ENCODE data around the gene SNED1. TPM values are rescaled to one million over a fixed set of nuclear protein-coding genes. Genes with fewer than 3 reads are reported as not detected.

SNED1 gene
- total RNA-seq, 2 experiments from 2014 or later: 0.91 to 1.0 TPM

GRCh38 chr2:241118737-241119505 lies 120.5 kb downstream of the SNED1 start:
- no peak overlapping the region for H3K4me3 Mint-ChIP-seq
- H3K9me3 Mint-ChIP-seq: peaks cover 6% of the 10 kb centered on the region
- peaks cover 6% of the 10 kb centered on the region for H3K4me1 Mint-ChIP-seq
- no peak overlapping the region for H3K27ac Mint-ChIP-seq
- no peaks in the 10 kb centered on the region for H3K27me3 Mint-ChIP-seq
- H3K36me3 Mint-ChIP-seq: peaks cover 44% of the 10 kb centered on the region
- no peak for DNase-seq

DNA sequence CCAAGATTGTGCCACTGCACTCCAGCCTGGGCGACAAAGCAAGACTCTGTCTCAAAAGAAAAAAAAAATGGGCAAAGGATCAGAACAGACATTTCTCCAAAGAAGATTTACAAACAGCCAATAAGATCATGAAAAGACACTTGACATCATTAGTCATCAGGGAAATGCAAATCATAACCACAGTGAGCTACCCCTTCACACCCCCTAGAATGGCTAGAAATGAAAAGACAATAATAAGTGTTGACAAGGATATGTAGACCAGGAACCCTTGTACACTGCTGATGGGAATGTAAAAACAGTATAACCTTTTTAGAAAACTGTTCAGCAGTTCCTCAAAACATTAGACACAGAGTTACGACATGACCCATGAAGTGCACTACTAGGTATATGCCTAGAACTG lies 122.0 kb downstream of the SNED1 start:
- H3K27ac Mint-ChIP-seq: peak overlapping the region; percentile 38
- no peaks in the 10 kb centered on the region for H3K27me3 Mint-ChIP-seq
- H3K9me3 Mint-ChIP-seq: peaks cover 6% of the 10 kb centered on the region
- no peak for DNase-seq
- H3K4me1 Mint-ChIP-seq: peaks cover 8% of the 10 kb centered on the region
- H3K4me3 Mint-ChIP-seq: no peak overlapping the region
- peaks cover 35% of the 10 kb centered on the region for H3K36me3 Mint-ChIP-seq

DNA sequence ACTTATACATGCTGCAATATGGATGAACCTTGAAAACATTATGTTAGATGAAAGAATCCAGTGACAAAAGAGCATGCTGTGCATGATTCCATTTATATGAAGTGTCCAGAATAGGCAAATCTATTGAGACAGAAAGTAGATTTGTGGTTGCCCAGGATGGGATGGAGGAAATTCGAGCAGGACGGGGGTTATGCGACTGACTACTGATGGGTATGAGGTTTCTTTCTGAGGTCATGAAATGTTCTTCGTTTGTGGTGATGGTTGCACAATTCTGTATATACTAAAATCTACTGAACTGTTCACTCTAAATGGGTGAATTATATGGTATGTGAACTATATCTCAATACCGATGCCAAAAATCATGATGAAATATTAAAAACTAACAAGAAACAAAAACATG lies 122.6 kb downstream of the SNED1 start:
- Mint-ChIP-seq H3K27me3 (no peaks in the 10 kb centered on the region), H3K36me3 (peaks cover 32% of the 10 kb centered on the region), H3K4me3 (no peak overlapping the region), H3K9me3 (peaks cover 6% of the 10 kb centered on the region), H3K4me1 (peaks cover 12% of the 10 kb centered on the region), H3K27ac (no peak overlapping the region)
- DNase-seq: no peak

DNA sequence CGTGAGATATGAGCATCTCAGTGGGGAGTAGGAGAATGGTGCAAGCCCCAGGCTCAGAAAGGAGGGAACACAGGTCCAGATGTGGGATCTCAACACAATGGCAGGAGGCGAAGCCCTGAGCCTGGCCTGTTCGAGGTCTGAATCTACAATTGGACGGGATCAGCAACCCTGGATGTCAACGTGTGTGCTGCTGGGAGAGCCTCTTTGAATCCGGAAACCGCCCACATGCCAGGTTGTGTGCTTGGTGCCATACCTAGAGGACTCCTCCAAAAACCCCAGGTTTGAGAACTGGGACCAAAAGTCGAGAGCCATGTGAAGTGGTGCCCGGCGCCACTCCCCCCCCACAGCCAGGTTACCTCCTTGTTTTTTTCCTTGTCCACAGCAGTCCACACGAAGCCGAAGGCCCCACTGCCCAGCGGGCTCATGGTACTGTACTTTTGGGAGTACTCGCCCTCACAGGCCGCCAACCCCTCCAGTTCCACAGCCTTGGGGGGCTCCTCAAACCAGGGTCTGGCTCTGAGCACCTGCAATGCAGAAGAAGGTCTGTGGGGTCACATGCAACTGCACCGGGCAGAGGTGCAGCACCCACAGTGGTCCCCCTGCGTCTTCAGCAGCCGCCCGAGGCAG lies 124.1 kb downstream of the SNED1 start:
- Mint-ChIP-seq H3K27ac (no peak overlapping the region), H3K4me1 (peaks cover 17% of the 10 kb centered on the region), H3K27me3 (no peaks in the 10 kb centered on the region), H3K9me3 (peaks cover 6% of the 10 kb centered on the region), H3K36me3 (peaks cover 31% of the 10 kb centered on the region), H3K4me3 (no peak overlapping the region)
- no peak for DNase-seq

DNA sequence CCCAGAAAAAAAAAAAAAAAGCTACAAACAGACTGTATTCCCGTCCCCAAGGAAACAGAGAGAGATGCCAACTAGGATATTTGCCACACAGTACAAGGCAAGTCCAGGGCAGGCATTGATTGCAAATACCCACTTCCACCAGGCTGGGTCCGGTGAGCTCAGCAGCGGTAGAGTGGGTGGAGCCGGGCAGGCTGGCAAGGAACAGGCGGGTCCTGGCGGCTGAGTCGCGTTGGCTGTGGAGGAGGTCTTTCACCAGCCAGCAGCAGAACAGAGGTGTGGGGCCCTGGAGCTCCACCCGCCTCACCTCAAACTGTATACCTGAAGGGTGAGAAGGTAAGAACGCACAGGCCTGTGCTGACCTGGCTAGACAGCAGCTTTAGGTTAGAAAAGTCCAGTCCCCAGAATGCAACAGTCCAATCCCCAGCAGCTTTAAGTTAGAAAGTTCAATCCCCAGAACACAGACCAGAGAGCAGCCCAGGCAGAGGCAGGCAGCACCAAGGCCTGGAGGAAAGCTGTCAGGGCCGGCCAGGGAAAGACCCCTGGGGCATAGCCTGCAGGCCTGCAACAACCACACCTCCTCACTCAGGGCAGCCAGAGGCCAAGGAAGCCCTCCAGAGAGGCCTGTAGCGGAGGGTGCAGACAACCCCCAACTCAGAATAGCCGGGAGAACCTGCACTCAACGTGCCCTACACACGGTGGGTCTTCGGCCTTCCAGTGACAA lies 125.6 kb downstream of the SNED1 start:
- no peak overlapping the region for H3K4me3 Mint-ChIP-seq
- H3K4me1 Mint-ChIP-seq: peaks cover 28% of the 10 kb centered on the region
- H3K27ac Mint-ChIP-seq: no peak overlapping the region
- H3K9me3 Mint-ChIP-seq: peaks cover 6% of the 10 kb centered on the region
- DNase-seq: no peak
- no peaks in the 10 kb centered on the region for H3K27me3 Mint-ChIP-seq
- peaks cover 43% of the 10 kb centered on the region for H3K36me3 Mint-ChIP-seq

DNA sequence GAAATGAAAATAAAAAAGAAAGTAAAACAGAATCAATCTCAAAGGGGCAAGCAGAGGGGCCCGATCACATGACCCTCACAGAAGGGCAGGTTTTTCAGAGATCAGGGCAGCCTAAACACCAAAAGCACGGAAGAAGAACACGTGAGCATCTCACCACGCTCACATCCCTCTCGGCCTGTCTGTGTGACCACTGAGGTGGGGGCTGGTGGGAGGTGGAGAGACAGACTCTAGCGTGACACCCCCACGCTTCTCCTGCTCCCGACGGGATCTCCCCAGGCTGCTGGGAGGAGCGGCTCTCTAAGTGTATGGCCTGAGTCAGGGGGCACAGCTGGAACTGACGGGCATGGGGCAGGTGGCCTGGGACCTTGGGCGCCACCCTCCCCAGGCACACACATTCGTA lies 127.2 kb downstream of the SNED1 start:
- no peaks in the 10 kb centered on the region for H3K27me3 Mint-ChIP-seq
- peaks cover 42% of the 10 kb centered on the region for H3K36me3 Mint-ChIP-seq
- no peak for DNase-seq
- H3K27ac Mint-ChIP-seq: peak overlapping the region; percentile 23
- no peak overlapping the region for H3K4me3 Mint-ChIP-seq
- H3K4me1 Mint-ChIP-seq: peaks cover 24% of the 10 kb centered on the region
- peaks cover 4% of the 10 kb centered on the region for H3K9me3 Mint-ChIP-seq

DNA sequence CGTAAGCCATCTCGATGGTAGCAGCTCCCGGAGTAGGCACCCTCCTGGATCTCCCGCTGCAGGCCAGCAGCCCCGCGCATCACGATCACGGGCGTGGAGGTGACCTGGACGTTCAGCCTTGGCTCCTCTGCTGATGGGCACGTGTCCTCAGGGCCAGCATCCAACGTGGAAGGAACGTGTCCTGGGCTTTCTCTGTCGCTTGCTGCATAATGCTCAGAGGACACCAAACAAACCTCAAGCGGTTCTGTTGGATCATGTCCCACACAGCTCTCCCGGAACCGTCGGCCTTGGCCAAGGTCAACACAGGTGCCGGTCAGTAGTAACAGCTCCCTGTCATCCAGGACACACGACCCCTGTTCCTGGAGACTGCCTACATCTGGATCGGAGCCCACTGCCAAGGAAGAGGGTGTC lies 127.8 kb downstream of the SNED1 start:
- Mint-ChIP-seq H3K4me3 (no peak overlapping the region), H3K27me3 (no peaks in the 10 kb centered on the region), H3K36me3 (peaks cover 39% of the 10 kb centered on the region), H3K4me1 (peaks cover 24% of the 10 kb centered on the region), H3K27ac (peak overlapping the region; percentile 23), H3K9me3 (peaks cover under 1% of the 10 kb centered on the region)
- no peak for DNase-seq

- Mint-ChIP-seq H3K4me1 (peaks cover 24% of the 10 kb centered on the region), H3K27me3 (no peaks in the 10 kb centered on the region), H3K36me3 (peaks cover 33% of the 10 kb centered on the region), H3K9me3 (no peaks in the 10 kb centered on the region), H3K4me3 (no peak overlapping the region), H3K27ac (no peak overlapping the region)
- DNase-seq: no peak
These were observed 128.4 kb downstream of the SNED1 start for GRCh38 chr2:241126771-241127202.

GRCh38 chr2:241128266-241128665 lies 129.8 kb downstream of the SNED1 start:
- peaks cover 33% of the 10 kb centered on the region for H3K36me3 Mint-ChIP-seq
- H3K27ac Mint-ChIP-seq: peak overlapping the region; percentile 95
- no peak for DNase-seq
- no peaks in the 10 kb centered on the region for H3K9me3 Mint-ChIP-seq
- H3K27me3 Mint-ChIP-seq: no peaks in the 10 kb centered on the region
- peak overlapping the region; percentile 37 for H3K4me3 Mint-ChIP-seq
- H3K4me1 Mint-ChIP-seq: peaks cover 24% of the 10 kb centered on the region

DNA sequence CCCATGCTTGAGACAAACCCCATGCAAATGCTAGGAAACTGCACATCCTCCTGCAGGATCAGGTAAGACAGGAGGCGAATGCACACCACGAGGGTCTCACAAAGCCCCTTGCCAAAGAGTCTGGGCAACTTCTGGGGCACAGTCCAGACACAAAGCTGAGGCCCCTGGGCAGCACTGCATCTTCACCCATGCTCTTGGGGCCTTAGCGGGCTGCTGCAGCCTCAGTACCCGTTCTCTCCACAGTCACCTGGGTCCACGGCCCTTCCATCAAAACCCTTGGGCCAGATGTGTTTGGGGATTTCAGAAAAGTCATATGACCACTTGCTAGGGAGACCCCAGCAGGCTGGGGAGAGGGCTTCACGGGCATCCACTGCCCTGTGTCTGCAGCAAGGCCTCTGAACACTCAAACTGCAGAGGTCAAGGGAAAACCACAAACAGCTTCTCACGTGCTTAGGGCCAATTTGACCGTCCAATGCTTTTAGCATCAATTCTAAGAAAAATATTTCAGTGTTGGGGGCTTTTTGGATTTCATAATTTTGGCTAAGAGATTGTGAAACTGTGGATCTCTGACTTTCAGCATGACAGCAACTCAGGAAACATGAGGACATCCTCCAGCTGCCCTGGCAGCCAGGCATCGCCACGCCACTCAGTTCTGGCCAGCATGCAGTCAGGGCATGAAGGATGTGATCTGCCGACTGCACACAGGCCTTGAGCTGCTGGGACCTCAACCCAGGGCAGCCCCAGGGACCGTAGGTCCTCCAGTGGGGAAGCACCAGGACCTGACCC lies 130.9 kb downstream of the SNED1 start:
- peak overlapping the region; percentile 59 for H3K27ac Mint-ChIP-seq
- H3K36me3 Mint-ChIP-seq: peaks cover 35% of the 10 kb centered on the region
- DNase-seq: no peak
- H3K4me3 Mint-ChIP-seq: no peak overlapping the region
- no peaks in the 10 kb centered on the region for H3K27me3 Mint-ChIP-seq
- no peaks in the 10 kb centered on the region for H3K9me3 Mint-ChIP-seq
- H3K4me1 Mint-ChIP-seq: peaks cover 21% of the 10 kb centered on the region

- no peak for DNase-seq
- Mint-ChIP-seq H3K27ac (no peak overlapping the region), H3K36me3 (peaks cover 35% of the 10 kb centered on the region), H3K27me3 (no peaks in the 10 kb centered on the region), H3K4me1 (peaks cover 21% of the 10 kb centered on the region), H3K9me3 (no peaks in the 10 kb centered on the region), H3K4me3 (no peak overlapping the region)
These were observed 131.9 kb downstream of the SNED1 start for GRCh38 chr2:241130316-241130715.

- H3K36me3 Mint-ChIP-seq: peaks cover 31% of the 10 kb centered on the region
- H3K9me3 Mint-ChIP-seq: no peaks in the 10 kb centered on the region
- H3K27ac Mint-ChIP-seq: no peak overlapping the region
- H3K4me1 Mint-ChIP-seq: peaks cover 17% of the 10 kb centered on the region
- no peak for DNase-seq
- H3K27me3 Mint-ChIP-seq: no peaks in the 10 kb centered on the region
- no peak overlapping the region for H3K4me3 Mint-ChIP-seq
These were observed 133.1 kb downstream of the SNED1 start for GRCh38 chr2:241131531-241131930.

DNA sequence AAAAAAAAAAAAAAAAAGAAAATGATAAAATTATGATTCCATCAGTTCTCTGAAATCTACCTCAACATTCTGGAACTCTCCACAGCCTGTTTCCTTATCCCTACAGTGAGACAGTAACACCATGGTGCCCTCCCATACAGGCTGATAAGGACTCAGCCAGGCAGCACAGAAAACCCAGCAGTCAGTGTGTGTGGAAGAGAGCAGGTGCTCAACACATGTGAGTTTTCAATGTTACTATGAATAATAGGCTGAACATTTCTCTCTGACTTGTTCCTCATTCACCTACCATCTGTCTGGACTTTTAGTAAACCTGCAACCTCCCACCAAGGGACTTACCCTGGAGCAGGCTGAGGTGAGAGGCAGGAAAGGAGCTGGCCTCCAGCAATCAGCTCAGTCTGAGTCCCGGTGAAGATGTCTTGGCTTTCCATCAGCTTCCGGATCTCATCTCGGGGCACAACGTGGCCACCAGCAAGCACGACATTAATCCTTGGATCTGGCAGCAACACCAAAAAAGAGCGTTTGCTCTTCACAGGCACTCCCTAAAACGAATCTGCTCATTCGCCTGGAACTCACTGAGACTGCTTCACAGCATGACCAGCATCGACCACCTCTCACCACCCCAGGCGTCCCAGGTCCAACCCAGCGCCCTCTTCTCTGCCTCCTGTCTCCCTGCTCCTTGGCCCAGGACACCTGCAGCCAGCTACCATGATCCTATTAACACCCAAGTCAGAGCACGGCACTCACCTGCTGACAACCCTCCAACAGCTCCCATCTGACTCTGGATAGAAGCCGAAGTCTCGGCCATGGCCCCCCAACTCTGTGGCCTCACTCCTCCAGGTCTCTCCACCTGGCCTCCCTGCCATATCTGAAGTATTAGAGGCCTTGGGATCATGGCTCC lies 134.4 kb downstream of the SNED1 start:
- Mint-ChIP-seq H3K27me3 (no peaks in the 10 kb centered on the region), H3K36me3 (peaks cover 29% of the 10 kb centered on the region), H3K27ac (no peak overlapping the region), H3K9me3 (no peaks in the 10 kb centered on the region), H3K4me3 (no peak overlapping the region), H3K4me1 (peaks cover 9% of the 10 kb centered on the region)
- no peak for DNase-seq

DNA sequence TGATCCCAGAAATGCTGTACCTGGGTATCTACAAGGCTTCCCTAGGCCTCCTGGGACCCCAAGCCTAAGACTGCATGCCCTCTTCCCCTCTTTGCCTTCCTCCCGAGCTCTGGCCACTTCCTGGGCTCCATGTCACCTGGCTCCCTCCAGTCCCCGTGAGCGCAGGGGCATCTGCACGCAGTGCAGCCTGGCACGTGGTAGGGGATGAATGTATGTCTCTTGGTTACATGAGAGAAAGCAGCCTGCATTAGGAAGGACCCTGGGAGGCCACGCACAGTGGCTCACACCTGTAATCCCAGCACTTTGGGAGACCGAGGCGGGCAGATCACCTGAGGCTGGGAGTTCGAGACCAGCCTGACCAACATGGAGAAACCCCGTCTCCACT lies 135.0 kb downstream of the SNED1 start:
- no peak overlapping the region for H3K4me3 Mint-ChIP-seq
- H3K4me1 Mint-ChIP-seq: peaks cover 3% of the 10 kb centered on the region
- H3K9me3 Mint-ChIP-seq: no peaks in the 10 kb centered on the region
- no peaks in the 10 kb centered on the region for H3K27me3 Mint-ChIP-seq
- H3K36me3 Mint-ChIP-seq: peaks cover 23% of the 10 kb centered on the region
- no peak for DNase-seq
- no peak overlapping the region for H3K27ac Mint-ChIP-seq
